Gastroesophageal sphincter (tissue), 4 donors: ENCODE data around the gene QKI. TPM values are rescaled to one million over a fixed set of nuclear protein-coding genes. Genes with fewer than 3 reads are reported as not detected.
"Not testable (repeated sequence)": the region's sequence is repeated elsewhere in the genome, so short reads cannot be mapped to it uniquely, and the experiment has no call there.

Experiments used
- ATAC-seq: fragments of 150-250 bp; one replicate; pipeline ENCODE4 v1.9.1; 2016; ENCODE audit warnings: mild to moderate bottlenecking, moderate library complexity
- H3K27ac ChIP-seq, 4 donors: fragments of 200-600 bp; sonication (generic) in 3 of 4; 1 replicate in 3 of 4; 2 replicates in 1 of 4; pipeline ENCODE4 v1.5.1; 2016 to 2019
- H3K27me3 ChIP-seq: fragments of 200-600 bp; sonication (generic); one replicate; pipeline ENCODE4 v1.5.1; 2019
- H3K36me3 ChIP-seq, 2 donors: fragments of 200-600 bp; sonication (generic); one replicate each; pipeline ENCODE4 v1.5.1; 2019; ENCODE audit warnings: control low read depth in 1 of 2
- H3K4me1 ChIP-seq, 3 donors: fragments of 200-600 bp; sonication (generic); 1 replicate in 2 of 3; 2 replicates in 1 of 3; pipeline ENCODE4 v1.5.1; 2016 to 2019; ENCODE audit warnings: control low read depth in 2 of 3
- H3K4me3 ChIP-seq, 2 donors: fragments of 200-600 bp; sonication (generic); one replicate each; pipeline ENCODE4 v1.5.1; 2019; ENCODE audit warnings: mild to moderate bottlenecking in 1 of 2, moderate library complexity in 1 of 2
- H3K9me3 ChIP-seq, 3 donors: fragments of 200-600 bp; sonication (generic); one replicate each; pipeline ENCODE4 v1.5.1; 2017 to 2019; ENCODE audit warnings: control low read depth in 2 of 3
- EP300 ChIP-seq: sonication (generic); formaldehyde crosslinking; IDR thresholded peaks from one replicate; pipeline ENCODE4 v1.6.1; 2017; ENCODE audit warnings: antibody characterized with exemption, mild to moderate bottlenecking
- POLR2A ChIP-seq, 2 donors: fragments of 450-650 bp; IDR thresholded peaks; one replicate each; pipeline ENCODE4 v1.6.1; 2017; ENCODE audit warnings: antibody characterized with exemption in 2 of 2, mild to moderate bottlenecking in 2 of 2, moderate library complexity in 1 of 2
- POLR2AphosphoS5 ChIP-seq: sonication (generic); formaldehyde crosslinking; IDR thresholded peaks from one replicate; pipeline ENCODE4 v1.6.1; 2017; ENCODE audit warnings: antibody characterized with exemption
- WGBS, 2 donors: methylation state at CpG; one replicate each; pipeline ENCODE4 v1.1.5; 2018; ENCODE audit warnings: low coverage in 1 of 2; 5-methylcytosine and 5-hydroxymethylcytosine counted together
- total RNA-seq, 4 donors: library from RNA; depleted of rRNA; stranded (reverse); fragments of >200 nt; gene quantifications; one replicate each; pipeline ENCODE4 v1.1.0, GENCODE V29; 2016
- TF ChIP-seq, protein P1 (sequence below), 4 experiments: fragments of 200-600 bp in 2 of 4; fragments of 450-650 bp in 2 of 4; sonication (generic) in 1 of 4; IDR thresholded peaks; one replicate each; pipeline ENCODE4 v1.5.1; 2017 to 2019; ENCODE audit warnings: antibody characterized with exemption in 4 of 4, mild to moderate bottlenecking in 2 of 4, moderate library complexity in 2 of 4

QKI gene
- total RNA-seq, 4 donors from 2014 or later: 170 to 249 (median 227) TPM

GRCh38 chr6:163588220-163588919 is 173.9 kb downstream of the QKI start:
- TF ChIP-seq, protein P1, sequence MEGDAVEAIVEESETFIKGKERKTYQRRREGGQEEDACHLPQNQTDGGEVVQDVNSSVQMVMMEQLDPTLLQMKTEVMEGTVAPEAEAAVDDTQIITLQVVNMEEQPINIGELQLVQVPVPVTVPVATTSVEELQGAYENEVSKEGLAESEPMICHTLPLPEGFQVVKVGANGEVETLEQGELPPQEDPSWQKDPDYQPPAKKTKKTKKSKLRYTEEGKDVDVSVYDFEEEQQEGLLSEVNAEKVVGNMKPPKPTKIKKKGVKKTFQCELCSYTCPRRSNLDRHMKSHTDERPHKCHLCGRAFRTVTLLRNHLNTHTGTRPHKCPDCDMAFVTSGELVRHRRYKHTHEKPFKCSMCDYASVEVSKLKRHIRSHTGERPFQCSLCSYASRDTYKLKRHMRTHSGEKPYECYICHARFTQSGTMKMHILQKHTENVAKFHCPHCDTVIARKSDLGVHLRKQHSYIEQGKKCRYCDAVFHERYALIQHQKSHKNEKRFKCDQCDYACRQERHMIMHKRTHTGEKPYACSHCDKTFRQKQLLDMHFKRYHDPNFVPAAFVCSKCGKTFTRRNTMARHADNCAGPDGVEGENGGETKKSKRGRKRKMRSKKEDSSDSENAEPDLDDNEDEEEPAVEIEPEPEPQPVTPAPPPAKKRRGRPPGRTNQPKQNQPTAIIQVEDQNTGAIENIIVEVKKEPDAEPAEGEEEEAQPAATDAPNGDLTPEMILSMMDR (IDR thresholded peaks at IDR 0.05): no peak
- TF ChIP-seq POLR2A (IDR thresholded peaks at IDR 0.05): no peak
- no peak for TF ChIP-seq EP300
- no peak for TF ChIP-seq POLR2AphosphoS5

DNA sequence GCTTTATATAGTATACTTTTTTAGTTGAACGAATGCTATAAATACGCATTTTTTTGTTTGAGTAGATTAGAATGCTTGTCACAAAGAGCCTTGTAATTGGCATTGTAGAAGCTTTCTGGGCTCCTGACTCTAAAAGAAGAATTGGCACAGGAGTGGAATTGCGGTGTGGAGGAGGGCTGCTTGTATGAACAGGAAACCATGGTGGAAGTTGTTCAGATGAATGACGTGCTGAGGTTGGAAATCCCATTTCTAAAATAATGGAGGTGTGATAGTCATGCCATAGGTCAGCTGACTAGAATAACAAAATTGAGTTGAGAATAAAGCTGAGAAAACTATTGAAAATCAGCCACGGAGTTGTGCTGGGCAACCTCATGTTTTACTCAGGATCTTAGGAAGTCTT is 174.9 kb downstream of the QKI start:
- Histone ChIP-seq H3K27ac (no peak overlapping the region), H3K4me3 (no peak overlapping the region), H3K36me3 (no peaks in the 10 kb centered on the region), H3K9me3 (no peaks in the 10 kb centered on the region), H3K27me3 (peaks cover 4% of the 10 kb centered on the region), H3K4me1 (peaks cover 0 to 18% (median 0%) of the 10 kb centered on the region in 3 donors)
- no peak for ATAC-seq
- 71 to 74% methylated on average over 5 of the region's 5 CpGs for WGBS, 2 donors
- TF ChIP-seq EP300 (no peak), POLR2A (IDR thresholded peaks at IDR 0.05) (no peak), POLR2AphosphoS5 (no peak)
- TF ChIP-seq, protein P1 (IDR thresholded peaks at IDR 0.05): no peak

More at GRCh38 chr6:163588220-163588919, 173.9 kb downstream of the QKI start:
- Histone ChIP-seq H3K27ac (no peak overlapping the region), H3K9me3 (no peaks in the 10 kb centered on the region), H3K36me3 (no peaks in the 10 kb centered on the region), H3K4me1 (peaks cover 0 to 18% (median 0%) of the 10 kb centered on the region in 3 donors), H3K4me3 (no peak overlapping the region), H3K27me3 (peaks cover 4% of the 10 kb centered on the region)
- 43 to 73% methylated on average over 6 to 12 of the region's 22 CpGs for WGBS, 2 donors
- ATAC-seq: no peak

- 99 to 100% methylated on average over 5 to 9 of the region's 9 CpGs for WGBS, 2 donors
- H3K27ac ChIP-seq, H3K4me3 ChIP-seq, H3K9me3 ChIP-seq, H3K27me3 ChIP-seq, ATAC-seq, H3K36me3 ChIP-seq: not testable (repeated sequence)
- peaks cover 0 to 18% (median 0%) of the 10 kb centered on the region in 3 donors for H3K4me1 ChIP-seq
Measured at GRCh38 chr6:163590132-163590531, 175.6 kb downstream of the QKI start.

GRCh38 chr6:163592872-163593271 is 178.4 kb downstream of the QKI start:
- TF ChIP-seq, protein P1 (IDR thresholded peaks at IDR 0.05): no peak
- Histone ChIP-seq H3K4me3 (no peak overlapping the region), H3K36me3 (no peaks in the 10 kb centered on the region), H3K9me3 (no peaks in the 10 kb centered on the region), H3K27me3 (peaks cover 4% of the 10 kb centered on the region), H3K4me1 (no peaks in the 10 kb centered on the region), H3K27ac (no peak overlapping the region)
- no peak for ATAC-seq
- 89 to 94% methylated on average over 3 of the region's 3 CpGs for WGBS, 2 donors

- Histone ChIP-seq H3K4me1 (no peaks in the 10 kb centered on the region), H3K4me3 (no peak overlapping the region), H3K27me3 (no peaks in the 10 kb centered on the region), H3K27ac (no peak overlapping the region), H3K9me3 (no peaks in the 10 kb centered on the region), H3K36me3 (no peaks in the 10 kb centered on the region)
- TF ChIP-seq EP300: no peak
- no peak for TF ChIP-seq POLR2A (IDR thresholded peaks at IDR 0.05)
- TF ChIP-seq POLR2AphosphoS5: no peak
- TF ChIP-seq, protein P1 (IDR thresholded peaks at IDR 0.05): no peak
- 60 to 95% methylated on average over 2 of the region's 2 CpGs for WGBS, 2 donors
- no peak for ATAC-seq
Measured at GRCh38 chr6:163596174-163596573, 181.7 kb downstream of the QKI start.
